Endodermal cell (in vitro differentiated cells): ENCODE data around the gene ZBED1. TPM values are rescaled to one million over a fixed set of nuclear protein-coding genes. Genes with fewer than 3 reads are reported as not detected.

ENCODE experiments used
- DNase-seq: peaks from one replicate; pipeline ENCODE4 v3.0.0-alpha.2; 2017
- H3K27ac ChIP-seq: 2 replicates; pipeline ENCODE4 v1.5.1; 2013; ENCODE audit warnings: mild to moderate bottlenecking, low read depth, low read length, moderate library complexity
- H3K27me3 ChIP-seq: 2 replicates; pipeline ENCODE4 v1.6.1; 2013; ENCODE audit warnings: mild to moderate bottlenecking, low read length, moderate library complexity; ENCODE audit not compliant: insufficient read depth, control insufficient read depth, poor library complexity, severe bottlenecking
- H3K36me3 ChIP-seq: 2 replicates; pipeline ENCODE4 v1.7.0; 2013; ENCODE audit warnings: mild to moderate bottlenecking, low read length, moderate library complexity; ENCODE audit not compliant: control insufficient read depth, insufficient read depth
- H3K4me1 ChIP-seq: one replicate; pipeline ENCODE4 v1.7.0; 2013; ENCODE audit warnings: low read length; ENCODE audit not compliant: control insufficient read depth, insufficient read depth
- H3K4me3 ChIP-seq: 2 replicates; pipeline ENCODE4 v1.5.1; 2013; ENCODE audit warnings: mild to moderate bottlenecking, low read length, moderate library complexity
- H3K9ac ChIP-seq: 2 replicates; pipeline ENCODE4 v1.6.1; 2013; ENCODE audit warnings: mild to moderate bottlenecking, low read length, moderate library complexity; ENCODE audit not compliant: poor library complexity, severe bottlenecking; ENCODE audit errors: extremely low read depth
- H3K9me3 ChIP-seq: 2 replicates; pipeline ENCODE4 v1.6.1; 2013; ENCODE audit warnings: mild to moderate bottlenecking, low read length, moderate library complexity; ENCODE audit not compliant: control insufficient read depth
- H3K27ac Mint-ChIP-seq: 2 replicates; pipeline ENCODE4 v1.8.0; 2020; ENCODE audit warnings: mixed read lengths
- H3K27me3 Mint-ChIP-seq: 2 replicates; pipeline ENCODE4 v1.8.0; 2021; ENCODE audit warnings: mild to moderate bottlenecking, mixed read lengths; ENCODE audit not compliant: insufficient read depth
- H3K36me3 Mint-ChIP-seq: 2 replicates; pipeline ENCODE4 v1.8.0; 2020; ENCODE audit warnings: low read depth, mixed read lengths
- H3K4me1 Mint-ChIP-seq: 2 replicates; pipeline ENCODE4 v1.8.0; 2020; ENCODE audit warnings: mixed read lengths
- H3K4me3 Mint-ChIP-seq: 2 replicates; pipeline ENCODE4 v1.8.0; 2020; ENCODE audit warnings: mild to moderate bottlenecking, moderate library complexity, mixed read lengths
- H3K9me3 Mint-ChIP-seq: 2 replicates; pipeline ENCODE4 v1.8.0; 2020; ENCODE audit warnings: mild to moderate bottlenecking, mixed read lengths
- CTCF ChIP-seq: fragments of 200-600 bp; sonication (generic); conservative IDR thresholded peaks from 2 replicates; pipeline ENCODE4 v1.5.0; 2021; ENCODE audit warnings: antibody characterized with exemption, mild to moderate bottlenecking
- WGBS, 2 experiments: methylation state at CpG; one replicate each; pipeline versions ENCODE4 v1.1.5 to v1.1.7; 2013; ENCODE audit warnings: missing lambda C conversion rate in 2 of 2, mixed read lengths in 1 of 2; ENCODE audit not compliant: insufficient coverage in 1 of 2, insufficient read length in 1 of 2; 5-methylcytosine and 5-hydroxymethylcytosine counted together
- total RNA-seq, 2 donors: library from RNA; stranded (reverse); fragmentation: NEBNext Ultra II Directional in 1 of 2; extraction: Animal tissue kit (Norgen Biotek cat#: 25700) in 1 of 2; gene quantifications; 2 replicates in 1 of 2; 3 replicates in 1 of 2; pipeline ENCODE4 v1.2.1, GENCODE V29; 2021

ZBED1 gene
- total RNA-seq, 2 donors from 2014 or later: 55.8 to 71.9 TPM

GRCh38 chrX:2446815-2447214 is 54.0 kb downstream of the ZBED1 start:
- Mint-ChIP-seq H3K27me3 (no peaks in the 10 kb centered on the region), H3K9me3 (peaks cover 9% of the 10 kb centered on the region), H3K4me3 (no peak overlapping the region), H3K4me1 (peaks cover 18% of the 10 kb centered on the region), H3K27ac (no peak overlapping the region), H3K36me3 (peaks cover 36% of the 10 kb centered on the region)
- Histone ChIP-seq H3K4me3 (no peak overlapping the region), H3K4me1 (no peaks in the 10 kb centered on the region), H3K27me3 (no peaks in the 10 kb centered on the region), H3K27ac (no peak overlapping the region), H3K36me3 (no peaks in the 10 kb centered on the region), H3K9ac (no peak overlapping the region), H3K9me3 (peaks cover 8% of the 10 kb centered on the region)
- 95 to 99% methylated on average over 13 to 14 of the region's 14 CpGs for WGBS, 2 experiments
- TF ChIP-seq CTCF: no peak
- DNase-seq: no peak

GRCh38 chrX:2445662-2446623 is 54.8 kb downstream of the ZBED1 start:
- 93% methylated on average over 25 to 31 of the region's 31 CpGs for WGBS, 2 experiments
- H3K27ac Mint-ChIP-seq: no peak overlapping the region
- H3K9ac ChIP-seq: no peak overlapping the region

GRCh38 chrX:2442694-2443093 is 58.1 kb downstream of the ZBED1 start:
- TF ChIP-seq CTCF: no peak
- peaks cover 33% of the 10 kb centered on the region for H3K9me3 ChIP-seq
- WGBS, 2 experiments: 93% methylated on average over 2 to 7 of the region's 7 CpGs
- H3K9ac ChIP-seq: no peak overlapping the region
- H3K27ac Mint-ChIP-seq: no peak overlapping the region
- no peak overlapping the region for H3K4me3 ChIP-seq
- no peak for DNase-seq
- H3K36me3 ChIP-seq: peaks cover 16% of the 10 kb centered on the region
- H3K4me1 ChIP-seq: no peaks in the 10 kb centered on the region
- H3K4me3 Mint-ChIP-seq: no peak overlapping the region
- H3K27me3 Mint-ChIP-seq: no peaks in the 10 kb centered on the region
- H3K4me1 Mint-ChIP-seq: no peaks in the 10 kb centered on the region
- peaks cover 43% of the 10 kb centered on the region for H3K9me3 Mint-ChIP-seq
- no peak overlapping the region for H3K27ac ChIP-seq
- no peaks in the 10 kb centered on the region for H3K27me3 ChIP-seq
- H3K36me3 Mint-ChIP-seq: peaks cover 52% of the 10 kb centered on the region

More at GRCh38 chrX:2445662-2446623, 54.8 kb downstream of the ZBED1 start:
- H3K36me3 Mint-ChIP-seq: peaks cover 42% of the 10 kb centered on the region
- no peak for TF ChIP-seq CTCF
- peaks cover 16% of the 10 kb centered on the region for H3K9me3 ChIP-seq
- H3K9me3 Mint-ChIP-seq: peaks cover 18% of the 10 kb centered on the region
- no peak overlapping the region for H3K4me3 ChIP-seq
- no peaks in the 10 kb centered on the region for H3K27me3 ChIP-seq
- DNase-seq: no peak
- H3K4me3 Mint-ChIP-seq: no peak overlapping the region
- H3K27me3 Mint-ChIP-seq: no peaks in the 10 kb centered on the region
- H3K4me1 Mint-ChIP-seq: peaks cover 12% of the 10 kb centered on the region
- H3K27ac ChIP-seq: no peak overlapping the region
- no peaks in the 10 kb centered on the region for H3K4me1 ChIP-seq
- peaks cover 8% of the 10 kb centered on the region for H3K36me3 ChIP-seq
